K562 (cell line): ENCODE data around the gene TMEM184A.

Experiments used
- NR2F6 ChIP-seq: fragments of 450-650 bp; formaldehyde crosslinking; IDR thresholded peaks from 2 replicates; pipeline ENCODE4 v1.4.0; 2020; ENCODE audit warnings: mild to moderate bottlenecking
- PML ChIP-seq: IDR thresholded peaks from 2 replicates; pipeline ENCODE4 v1.6.1; 2012; ENCODE audit warnings: low read length, inconsistent platforms
- POLR2A ChIP-seq: fragments of 450-650 bp; conservative IDR thresholded peaks from 2 replicates; pipeline ENCODE4 v1.6.1; 2016
- SIN3B ChIP-seq: fragments of 450-650 bp; IDR thresholded peaks from 2 replicates; pipeline ENCODE4 v1.6.1; 2017; ENCODE audit warnings: low read depth, mild to moderate bottlenecking, moderate library complexity
- THRAP3 ChIP-seq: fragments of 450-650 bp; IDR thresholded peaks from 2 replicates; pipeline ENCODE4 v1.6.1; 2016; ENCODE audit warnings: mild to moderate bottlenecking, inconsistent platforms, borderline replicate concordance
- U2AF2 ChIP-seq: fragments of 200-400 bp; formaldehyde crosslinking; optimal IDR thresholded peaks from 2 replicates; pipeline ENCODE3; 2017; ENCODE audit warnings: low read depth, mild to moderate bottlenecking, low read length
- ZKSCAN3 ChIP-seq: fragments of 250-450 bp; sonication (Bioruptor Pico); IDR thresholded peaks from 2 replicates; pipeline ENCODE4 v1.4.0; 2020
- ZNF75A ChIP-seq: fragments of 450-650 bp; formaldehyde crosslinking; IDR thresholded peaks from 2 replicates; pipeline ENCODE4 v1.4.0; 2020; ENCODE audit warnings: mild to moderate bottlenecking
- TF ChIP-seq, protein P1 (sequence below): sonication (generic); formaldehyde crosslinking; IDR thresholded peaks from 2 replicates; pipeline ENCODE4 v1.8.0; 2022; ENCODE audit warnings: mild to moderate bottlenecking, missing genetic modification reagents
- TF ChIP-seq, protein P2 (sequence below), 2 experiments: fragments of 450-650 bp; conservative IDR thresholded peaks; 2 replicates each; pipeline ENCODE4 v1.6.1; 2017; ENCODE audit warnings: mild to moderate bottlenecking in 2 of 2, moderate library complexity in 2 of 2

DNA sequence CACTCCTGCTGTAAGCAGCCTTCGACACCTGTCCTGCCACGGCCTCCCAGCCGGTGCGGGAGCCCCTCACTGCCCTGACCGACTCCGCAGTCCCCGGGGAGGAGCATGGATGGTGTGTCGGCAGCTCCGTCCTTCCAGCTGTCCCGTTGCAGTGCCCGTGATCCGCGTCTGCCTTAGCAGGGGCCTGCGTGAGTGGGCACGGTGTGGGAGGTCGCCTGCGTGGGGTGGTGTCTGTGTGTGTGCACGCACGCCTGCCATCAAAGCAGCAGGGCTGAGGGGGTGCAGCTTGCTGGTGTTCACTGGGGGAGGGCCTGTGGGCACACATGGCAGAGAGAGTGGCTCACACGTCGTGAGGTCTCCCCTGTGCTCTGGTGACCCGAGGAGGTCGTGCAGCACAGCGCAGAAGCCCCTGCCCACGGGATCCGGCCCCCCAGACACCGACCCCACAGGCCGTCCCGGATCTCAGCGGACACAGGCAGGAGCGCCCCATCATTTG is 15.2 kb downstream of the TMEM184A start:
- no peak for TF ChIP-seq ZKSCAN3 (CRISPR knock-in tag)
- TF ChIP-seq, protein P1, sequence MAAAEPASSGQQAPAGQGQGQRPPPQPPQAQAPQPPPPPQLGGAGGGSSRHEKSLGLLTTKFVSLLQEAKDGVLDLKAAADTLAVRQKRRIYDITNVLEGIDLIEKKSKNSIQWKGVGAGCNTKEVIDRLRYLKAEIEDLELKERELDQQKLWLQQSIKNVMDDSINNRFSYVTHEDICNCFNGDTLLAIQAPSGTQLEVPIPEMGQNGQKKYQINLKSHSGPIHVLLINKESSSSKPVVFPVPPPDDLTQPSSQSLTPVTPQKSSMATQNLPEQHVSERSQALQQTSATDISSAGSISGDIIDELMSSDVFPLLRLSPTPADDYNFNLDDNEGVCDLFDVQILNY = no peak
- no peak for TF ChIP-seq SIN3B
- no peak for TF ChIP-seq PML
- TF ChIP-seq, protein P2, sequence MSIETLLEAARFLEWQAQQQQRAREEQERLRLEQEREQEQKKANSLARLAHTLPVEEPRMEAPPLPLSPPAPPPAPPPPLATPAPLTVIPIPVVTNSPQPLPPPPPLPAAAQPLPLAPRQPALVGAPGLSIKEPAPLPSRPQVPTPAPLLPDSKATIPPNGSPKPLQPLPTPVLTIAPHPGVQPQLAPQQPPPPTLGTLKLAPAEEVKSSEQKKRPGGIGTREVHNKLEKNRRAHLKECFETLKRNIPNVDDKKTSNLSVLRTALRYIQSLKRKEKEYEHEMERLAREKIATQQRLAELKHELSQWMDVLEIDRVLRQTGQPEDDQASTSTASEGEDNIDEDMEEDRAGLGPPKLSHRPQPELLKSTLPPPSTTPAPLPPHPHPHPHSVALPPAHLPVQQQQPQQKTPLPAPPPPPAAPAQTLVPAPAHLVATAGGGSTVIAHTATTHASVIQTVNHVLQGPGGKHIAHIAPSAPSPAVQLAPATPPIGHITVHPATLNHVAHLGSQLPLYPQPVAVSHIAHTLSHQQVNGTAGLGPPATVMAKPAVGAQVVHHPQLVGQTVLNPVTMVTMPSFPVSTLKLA (conservative IDR thresholded peaks at IDR 0.05) = no peak
- TF ChIP-seq THRAP3 = no peak
- 0 out of 2 replicates have a peak, but pooled peaks have one; percentile 22 for TF ChIP-seq POLR2A
- TF ChIP-seq ZNF75A (CRISPR knock-in tag) = no peak
- no peak for TF ChIP-seq U2AF2
- no peak for TF ChIP-seq NR2F6 (CRISPR knock-in tag)
